Activated CD8-positive, alpha-beta memory T cell treated with anti-CD3 and anti-CD28 coated beads, Interleukin-2, amount 10 ng/mL, durations not matched to agents 7 days and 5 days (primary cell): ENCODE measurements around the gene ATG4C. TPM values are rescaled to one million over a fixed set of nuclear protein-coding genes. Genes with fewer than 3 reads are reported as not detected.
"Not testable (repeated sequence)": the region's sequence is repeated elsewhere in the genome, so short reads cannot be mapped to it uniquely, and the experiment has no call there.

Source experiments
- ATAC-seq: fragments of 150-1000 bp; cut with Tn5 transposase; one replicate; pipeline ENCODE4 v1.10.0; 2021; ENCODE audit warnings: moderate library complexity
- CTCF ChIA-PET: fragments of 350-600 bp; sonication (Branson Sonifier 250); formaldehyde crosslinking; loops from one replicate; lab custom pipeline; 2021; ENCODE audit warnings: antibody characterized with exemption; lab: Charles Lee
- DNase-seq: peaks from one replicate; pipeline ENCODE4 v3.0.0-alpha.2; 2020
- H3K27ac Mint-ChIP-seq: one replicate; pipeline ENCODE4 v1.8.0; 2021; ENCODE audit warnings: mild to moderate bottlenecking, mixed read lengths
- H3K27me3 Mint-ChIP-seq: one replicate; pipeline ENCODE4 v1.8.0; 2021; ENCODE audit warnings: mixed read lengths
- H3K36me3 Mint-ChIP-seq: one replicate; pipeline ENCODE4 v1.8.0; 2021; ENCODE audit warnings: mild to moderate bottlenecking, mixed read lengths
- H3K4me1 Mint-ChIP-seq: one replicate; pipeline ENCODE4 v1.8.0; 2021; ENCODE audit warnings: mixed read lengths
- H3K4me3 Mint-ChIP-seq: one replicate; pipeline ENCODE4 v1.8.0; 2021; ENCODE audit warnings: mild to moderate bottlenecking, moderate library complexity, mixed read lengths
- H3K9me3 Mint-ChIP-seq: one replicate; pipeline ENCODE4 v1.8.0; 2022; ENCODE audit warnings: low read depth, mixed read lengths
- total RNA-seq, 2 experiments: library from RNA; stranded (reverse); gene quantifications; one replicate each; pipeline ENCODE4 v1.2.3, GENCODE V29; 2021

Gene ATG4C
- total RNA-seq, 2 experiments from 2014 or later = 12.6 to 12.9 TPM

DNA sequence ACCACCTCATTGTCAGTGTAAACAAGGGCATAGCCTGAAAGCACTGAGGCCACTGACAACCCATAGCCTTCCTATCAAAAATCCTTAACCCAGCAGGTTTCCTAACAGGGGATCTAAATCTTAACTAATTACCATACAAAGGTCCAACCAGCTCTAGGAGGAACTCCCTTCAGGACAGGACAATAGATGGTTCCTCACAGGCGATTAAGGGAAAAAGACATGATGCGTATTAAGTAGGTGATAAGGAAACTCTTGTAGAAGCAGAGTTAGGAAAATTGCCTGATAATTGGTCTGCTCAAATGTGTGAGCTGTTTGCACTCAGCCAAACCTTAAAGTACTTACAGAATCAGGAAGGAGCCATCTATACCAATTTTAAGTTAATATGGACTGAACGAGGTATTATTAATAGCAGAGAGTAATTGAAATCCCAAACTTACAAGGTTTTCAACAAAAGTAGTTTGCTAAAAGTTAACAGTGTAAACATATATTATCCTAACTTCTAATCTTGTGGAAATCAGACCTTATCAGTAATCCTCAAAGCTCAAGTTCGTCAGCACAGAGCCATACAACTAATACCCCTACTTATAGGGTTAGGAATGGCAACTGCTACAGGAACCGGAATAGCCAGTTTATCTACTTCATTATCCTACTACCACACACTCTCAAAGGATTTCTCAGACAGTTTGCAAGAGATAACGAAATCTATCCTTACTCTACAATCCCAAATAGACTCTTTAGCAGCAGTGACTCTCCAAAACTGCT, 23.7 kb upstream of the ATG4C start:
- H3K4me1 Mint-ChIP-seq, ATAC-seq, H3K27ac Mint-ChIP-seq, H3K9me3 Mint-ChIP-seq, H3K36me3 Mint-ChIP-seq, CTCF ChIA-PET, DNase-seq, H3K27me3 Mint-ChIP-seq, H3K4me3 Mint-ChIP-seq: not testable (repeated sequence)

DNA sequence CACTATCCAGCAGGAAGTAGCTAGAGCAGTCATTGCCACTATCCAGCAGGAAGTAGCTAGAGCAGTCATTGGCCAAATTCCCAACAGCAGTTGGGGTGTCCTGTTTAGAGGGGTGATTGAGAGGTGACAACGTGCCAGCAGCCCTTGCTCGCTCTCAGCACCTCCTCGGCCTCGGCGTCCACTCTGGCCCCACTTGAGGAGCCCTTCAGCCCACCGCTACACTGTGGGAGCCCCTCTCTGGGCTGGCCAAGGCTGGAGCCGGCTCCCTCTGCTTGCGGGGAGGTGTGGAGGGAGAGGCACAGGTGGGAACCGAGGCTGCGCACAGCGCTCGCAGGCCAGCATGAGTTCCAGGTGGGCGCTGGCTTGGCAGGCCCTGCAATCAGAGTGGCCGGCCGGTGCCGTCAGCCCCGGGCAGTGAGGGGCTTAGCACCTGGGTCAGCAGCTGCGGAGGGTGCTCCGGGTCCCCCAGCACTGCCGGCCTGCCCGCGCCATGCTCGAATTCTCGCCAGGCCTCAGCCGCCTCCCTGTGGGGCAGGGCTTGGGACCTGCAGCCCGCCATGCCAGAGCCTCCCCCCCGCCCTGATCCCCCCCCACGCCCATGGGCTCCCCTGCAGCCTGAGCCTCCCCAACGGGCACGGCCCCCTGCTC, 22.6 kb upstream of the ATG4C start:
- not testable (repeated sequence) for H3K27ac Mint-ChIP-seq, H3K4me1 Mint-ChIP-seq, H3K36me3 Mint-ChIP-seq, DNase-seq, H3K9me3 Mint-ChIP-seq, H3K4me3 Mint-ChIP-seq, ATAC-seq
- CTCF ChIA-PET = interaction anchor here (1.3 kb wide), 1 partner anchor 15 kb away, joined by 4 read pairs; no protein-coding TSS in a partner anchor
- H3K27me3 Mint-ChIP-seq = peaks cover 13% of the 10 kb centered on the region

DNA sequence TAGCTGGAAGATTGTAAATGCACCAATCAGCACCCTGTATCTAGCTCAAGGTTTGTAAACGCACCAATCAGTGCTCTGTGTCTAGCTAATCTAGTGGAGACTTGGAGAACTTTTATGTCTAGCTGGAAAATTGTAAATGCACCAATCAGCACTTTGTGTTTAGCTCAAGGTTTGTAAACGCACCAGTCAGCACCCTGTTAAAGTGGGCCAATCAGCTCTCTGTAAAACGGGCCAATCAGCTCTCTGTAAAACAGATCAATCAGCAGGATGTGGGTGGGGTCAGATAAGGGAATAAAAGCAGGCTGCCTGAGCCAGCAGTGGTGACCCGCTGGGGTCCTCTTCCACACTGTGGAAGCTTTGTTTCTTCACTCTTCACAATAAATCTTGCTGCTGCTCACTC, 21.9 kb upstream of the ATG4C start:
- H3K27ac Mint-ChIP-seq, ATAC-seq, H3K4me1 Mint-ChIP-seq, H3K4me3 Mint-ChIP-seq, H3K9me3 Mint-ChIP-seq, DNase-seq, H3K36me3 Mint-ChIP-seq: not testable (repeated sequence)
- CTCF ChIA-PET = interaction anchor here (1.3 kb wide), 1 partner anchor 16 kb away, joined by 4 read pairs; no protein-coding TSS in a partner anchor
- peaks cover 13% of the 10 kb centered on the region for H3K27me3 Mint-ChIP-seq

DNA sequence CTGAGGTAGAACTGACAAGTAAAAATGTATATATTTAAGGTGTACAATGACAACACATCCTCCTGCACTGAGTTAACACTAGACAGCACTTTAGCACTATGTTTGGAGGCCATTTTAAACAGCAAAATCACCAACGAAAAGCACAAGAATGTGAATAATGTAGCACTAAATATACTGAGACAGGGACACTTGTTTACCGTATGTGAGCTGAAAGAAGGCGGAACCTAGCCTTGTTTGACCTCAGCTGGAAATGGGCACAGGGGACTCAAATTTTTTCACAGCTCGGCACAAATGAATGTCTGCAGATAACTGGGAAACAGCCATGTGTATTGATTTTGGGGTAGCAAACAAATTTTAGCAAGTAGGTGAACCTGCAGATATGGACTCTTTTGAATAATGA, 18.0 kb upstream of the ATG4C start:
- DNase-seq (no peak), ATAC-seq (no peak)
- no peaks in the 10 kb centered on the region for H3K4me1 Mint-ChIP-seq
- no peaks in the 10 kb centered on the region for H3K36me3 Mint-ChIP-seq
- H3K27ac Mint-ChIP-seq = no peak overlapping the region
- peaks cover 15% of the 10 kb centered on the region for H3K27me3 Mint-ChIP-seq
- CTCF ChIA-PET = no interaction called here
- H3K4me3 Mint-ChIP-seq = no peak overlapping the region
- H3K9me3 Mint-ChIP-seq = no peaks in the 10 kb centered on the region

DNA sequence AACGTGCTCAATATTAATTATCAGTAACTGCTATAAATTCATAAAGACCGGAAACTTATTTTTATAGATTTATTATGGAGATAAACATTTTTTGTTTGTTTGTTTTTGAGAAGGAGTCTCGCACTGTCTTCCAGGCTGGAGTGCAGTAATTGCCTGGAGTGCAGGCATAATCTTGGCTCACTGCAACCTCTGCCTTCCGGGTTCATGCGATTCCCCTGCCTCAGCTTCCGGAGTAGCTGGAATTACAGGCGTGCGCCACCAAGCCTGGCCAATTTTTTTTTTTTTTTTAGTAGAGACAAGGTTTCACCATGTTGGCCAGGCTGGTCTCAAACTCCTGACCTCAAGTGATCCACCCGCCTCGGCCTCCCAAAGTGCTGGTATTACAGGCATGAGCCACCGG, 15.4 kb upstream of the ATG4C start:
- DNase-seq, H3K9me3 Mint-ChIP-seq, H3K4me1 Mint-ChIP-seq, CTCF ChIA-PET, H3K36me3 Mint-ChIP-seq, ATAC-seq, H3K4me3 Mint-ChIP-seq, H3K27ac Mint-ChIP-seq: not testable (repeated sequence)
- H3K27me3 Mint-ChIP-seq = peaks cover 18% of the 10 kb centered on the region

DNA sequence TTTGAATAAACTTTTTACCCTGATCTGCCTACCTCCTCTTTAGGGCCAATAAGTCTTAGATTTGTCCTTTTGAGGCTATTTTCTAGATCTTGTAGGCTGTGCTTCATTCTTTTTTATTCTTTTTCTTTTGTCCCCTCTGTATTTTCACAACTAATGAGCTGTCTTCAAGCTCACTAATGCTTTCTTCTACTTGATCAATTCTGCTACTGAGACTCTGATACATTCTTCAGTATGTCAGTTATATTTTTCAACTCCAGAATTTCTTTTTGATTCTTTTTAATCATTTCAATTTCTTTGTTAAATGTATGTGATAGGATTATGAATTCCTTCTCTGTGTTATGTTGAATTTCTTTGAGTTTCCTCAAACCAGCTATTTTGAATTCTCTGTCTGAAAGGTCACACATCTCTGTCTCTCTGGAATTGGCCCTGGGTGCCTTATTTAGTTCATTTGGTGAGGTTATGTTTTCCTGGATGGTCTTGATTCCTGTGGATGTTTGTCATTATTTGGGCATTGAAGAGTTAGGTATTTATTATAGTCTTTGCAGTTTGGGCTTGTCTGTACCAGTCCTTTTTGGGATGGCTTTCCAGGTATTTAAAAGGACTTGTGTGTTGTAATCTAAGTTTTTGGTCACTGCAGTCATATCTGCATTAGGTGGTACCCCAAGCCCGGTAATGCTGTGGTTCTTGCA, 11.2 kb upstream of the ATG4C start:
- H3K27me3 Mint-ChIP-seq = peaks cover 16% of the 10 kb centered on the region
- no peaks in the 10 kb centered on the region for H3K4me1 Mint-ChIP-seq
- DNase-seq (no peak), ATAC-seq (no peak)
- H3K36me3 Mint-ChIP-seq = no peaks in the 10 kb centered on the region
- peaks cover 3% of the 10 kb centered on the region for H3K9me3 Mint-ChIP-seq
- no peak overlapping the region for H3K4me3 Mint-ChIP-seq
- CTCF ChIA-PET = no interaction called here
- no peak overlapping the region for H3K27ac Mint-ChIP-seq

DNA sequence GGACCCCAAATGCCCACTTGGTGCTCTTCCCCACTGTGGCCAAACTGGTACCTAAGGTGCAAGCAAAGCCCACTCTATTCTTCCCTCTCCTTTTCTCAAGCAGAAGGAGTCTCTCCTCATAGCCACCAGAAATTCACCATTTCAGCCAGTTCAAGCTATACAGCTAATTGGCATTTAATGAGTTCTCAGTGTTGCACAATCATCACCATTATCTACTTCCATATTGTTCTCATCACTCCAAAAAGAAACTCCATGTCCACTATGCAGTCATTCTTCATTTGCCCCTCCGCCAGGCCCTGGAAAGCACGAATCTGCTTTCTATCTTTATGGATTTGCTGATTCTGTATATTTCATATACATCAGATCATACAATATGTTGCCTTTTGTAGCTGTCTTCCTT, 9.9 kb upstream of the ATG4C start:
- Mint-ChIP-seq H3K36me3 (no peaks in the 10 kb centered on the region), H3K27me3 (peaks cover 20% of the 10 kb centered on the region), H3K9me3 (peaks cover 3% of the 10 kb centered on the region), H3K4me3 (no peak overlapping the region), H3K27ac (no peak overlapping the region), H3K4me1 (no peaks in the 10 kb centered on the region)
- CTCF ChIA-PET = no interaction called here
- ATAC-seq (no peak), DNase-seq (no peak)

DNA sequence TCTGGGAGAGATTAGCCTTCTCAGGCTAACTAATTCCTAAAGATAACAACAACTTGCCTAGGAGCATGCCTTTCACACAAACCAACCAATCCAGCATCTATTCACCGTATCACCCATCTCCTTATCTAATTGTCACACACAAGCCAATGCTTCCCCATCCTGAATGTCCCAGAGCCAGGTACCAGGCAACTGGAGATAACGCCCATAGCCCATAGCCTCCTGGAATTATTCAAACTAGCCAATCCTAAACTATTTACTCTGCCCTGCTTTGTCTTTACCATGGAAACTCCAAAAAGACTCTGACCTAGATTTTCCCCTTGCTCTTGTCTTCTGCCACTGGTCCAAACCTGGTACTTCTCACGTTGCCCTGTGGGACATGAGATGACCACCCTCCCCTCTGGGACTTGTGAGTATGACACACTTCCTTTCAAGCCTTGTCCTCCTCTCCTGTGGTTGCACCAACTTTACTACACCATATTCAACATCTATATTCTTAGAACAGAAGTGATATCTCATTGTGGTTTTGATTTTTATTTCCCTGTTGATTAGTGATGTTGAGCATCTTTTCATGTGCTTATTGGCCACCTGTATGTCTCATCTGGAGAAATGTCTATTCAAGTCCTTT, 8.8 kb upstream of the ATG4C start:
- H3K27me3 Mint-ChIP-seq = peaks cover 26% of the 10 kb centered on the region
- no peak overlapping the region for H3K4me3 Mint-ChIP-seq
- H3K27ac Mint-ChIP-seq = no peak overlapping the region
- CTCF ChIA-PET = no interaction called here
- ATAC-seq (no peak), DNase-seq (no peak)
- H3K4me1 Mint-ChIP-seq = no peaks in the 10 kb centered on the region
- no peaks in the 10 kb centered on the region for H3K36me3 Mint-ChIP-seq
- peaks cover 3% of the 10 kb centered on the region for H3K9me3 Mint-ChIP-seq

DNA sequence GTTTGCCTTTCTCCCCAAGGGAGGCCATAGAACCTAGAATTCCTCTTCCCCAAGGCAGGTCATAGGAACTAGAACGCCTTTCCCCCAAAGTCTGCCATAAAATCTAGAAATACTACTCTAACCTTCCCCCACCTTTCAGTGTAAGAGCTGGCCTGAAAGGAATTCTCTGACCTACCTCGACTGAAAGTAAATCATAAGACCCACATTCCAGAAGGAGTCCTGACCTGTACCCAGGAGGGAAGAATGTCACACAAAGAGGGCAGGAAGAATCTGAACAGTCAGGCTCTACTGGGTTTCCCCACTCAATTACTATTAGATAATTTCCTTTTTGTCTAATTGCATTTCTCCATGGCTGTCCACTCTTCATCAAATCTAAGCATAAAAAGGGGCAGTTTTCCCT, 5.7 kb upstream of the ATG4C start:
- Mint-ChIP-seq H3K4me3 (no peak overlapping the region), H3K27me3 (peaks cover 32% of the 10 kb centered on the region), H3K9me3 (no peaks in the 10 kb centered on the region), H3K4me1 (peaks cover 3% of the 10 kb centered on the region), H3K36me3 (no peaks in the 10 kb centered on the region), H3K27ac (no peak overlapping the region)
- CTCF ChIA-PET = no interaction called here
- no peak for DNase-seq
- ATAC-seq = no peak

DNA sequence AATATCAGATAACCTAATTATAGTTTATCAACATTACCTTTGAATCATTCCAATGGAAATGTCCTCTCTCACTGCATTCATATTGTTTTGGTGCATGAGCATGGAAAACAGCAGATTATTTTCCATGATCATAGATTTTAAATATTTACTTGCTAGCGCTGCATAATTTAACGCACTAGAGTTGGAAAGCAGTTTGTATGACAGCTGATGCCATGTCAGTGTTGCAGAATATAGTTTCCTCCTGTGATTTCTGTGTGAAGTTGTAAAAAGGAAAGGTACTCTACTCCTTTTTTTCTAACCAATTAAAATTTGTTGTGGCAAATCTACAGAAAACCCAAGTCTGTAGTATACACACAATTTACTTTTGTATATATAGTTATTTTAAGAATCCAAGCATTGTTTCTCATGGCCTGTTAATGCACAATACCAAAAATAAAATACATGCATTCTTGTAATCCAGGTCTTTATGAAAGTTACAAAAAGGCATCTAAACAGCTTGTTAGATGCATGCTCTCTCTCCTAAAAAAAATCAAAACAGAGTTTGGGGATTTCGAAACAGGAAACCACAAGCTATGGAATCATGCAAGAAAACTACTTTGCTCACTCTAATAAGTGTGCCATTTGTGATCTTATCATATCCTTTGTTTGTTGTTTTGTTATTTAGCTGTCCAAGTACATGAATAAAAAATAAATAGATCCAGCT, 1.9 kb upstream of the ATG4C start:
- ATAC-seq = no peak
- Mint-ChIP-seq H3K27me3 (peaks cover 30% of the 10 kb centered on the region), H3K27ac (no peak overlapping the region), H3K4me3 (no peak overlapping the region), H3K36me3 (peaks cover 2% of the 10 kb centered on the region), H3K4me1 (peaks cover 12% of the 10 kb centered on the region), H3K9me3 (no peaks in the 10 kb centered on the region)
- CTCF ChIA-PET = no interaction called here
- no peak for DNase-seq

DNA sequence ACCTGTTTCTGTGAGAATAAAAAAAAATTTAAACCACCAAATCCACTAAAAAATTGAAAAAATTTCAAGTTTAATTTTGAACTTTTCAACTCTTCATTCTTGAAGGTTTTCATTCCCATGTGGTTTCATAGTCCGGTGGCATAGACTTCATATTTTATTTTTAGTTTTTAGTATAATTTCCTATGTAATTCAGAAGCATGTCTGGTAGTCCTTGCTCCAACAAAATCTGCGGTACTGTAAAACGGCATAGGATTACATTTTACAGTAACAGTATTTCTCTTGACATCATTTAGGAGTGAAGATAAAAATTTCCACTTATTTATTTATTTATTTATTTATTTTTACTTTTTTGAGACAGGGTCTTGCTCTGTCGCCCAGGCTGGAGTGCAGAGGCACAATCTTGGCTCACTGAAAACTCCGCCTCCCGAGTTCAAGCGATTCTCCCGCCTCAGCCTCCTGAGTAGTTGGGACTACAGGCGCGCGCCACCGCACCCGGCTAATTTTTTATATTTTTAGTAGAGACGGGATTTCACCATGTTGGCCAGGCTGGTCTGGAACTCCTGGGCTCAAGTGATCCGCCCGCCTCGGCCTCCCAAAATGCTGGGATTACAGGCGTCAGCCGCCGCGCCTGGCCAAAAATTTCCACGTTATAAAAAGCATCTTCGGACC, 1.3 kb upstream of the ATG4C start:
- DNase-seq, CTCF ChIA-PET, H3K27ac Mint-ChIP-seq, H3K4me3 Mint-ChIP-seq, H3K36me3 Mint-ChIP-seq, ATAC-seq, H3K9me3 Mint-ChIP-seq: not testable (repeated sequence)
- Mint-ChIP-seq H3K4me1 (peaks cover 13% of the 10 kb centered on the region), H3K27me3 (peaks cover 24% of the 10 kb centered on the region)

DNA sequence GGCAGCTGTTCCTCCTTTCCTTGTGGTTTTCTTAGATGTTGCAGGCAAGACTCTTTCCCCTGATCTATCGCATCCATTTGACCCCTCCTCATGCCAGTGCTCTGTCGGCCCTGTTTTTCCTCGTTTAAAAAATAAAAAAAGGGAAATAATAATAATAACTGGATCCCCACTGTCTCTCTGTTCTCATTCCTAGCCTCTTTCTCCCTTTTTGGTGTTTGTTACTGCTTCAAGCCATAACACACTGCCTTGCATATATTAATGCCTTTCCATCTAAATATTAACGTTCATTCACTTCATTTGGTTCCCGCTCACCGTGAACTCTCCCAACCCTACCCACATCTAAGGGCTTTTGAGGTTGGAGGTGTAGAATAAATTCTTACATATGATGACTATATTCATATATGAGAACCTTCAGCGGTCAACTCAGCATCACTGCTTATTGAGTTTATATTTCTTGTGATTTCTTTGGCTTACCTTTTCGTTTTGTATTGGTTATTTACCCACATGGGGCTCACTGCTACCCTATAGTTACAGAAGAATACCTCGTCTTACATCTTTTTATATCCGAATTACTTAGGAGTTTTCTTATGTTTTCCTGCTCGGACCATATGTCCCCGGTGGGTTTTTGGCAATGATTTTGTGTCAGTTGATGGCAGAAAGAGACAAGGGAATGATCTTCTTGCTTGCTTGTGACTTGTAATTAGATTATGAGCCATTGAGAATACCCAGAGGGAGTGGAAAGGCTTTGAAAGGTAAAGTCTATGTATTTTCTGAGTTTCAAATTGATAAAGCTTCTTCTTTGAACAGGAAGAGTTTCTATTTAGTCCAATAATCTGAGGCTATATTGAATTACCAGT, 805 bp downstream of the ATG4C start:
- no peaks in the 10 kb centered on the region for H3K9me3 Mint-ChIP-seq
- H3K36me3 Mint-ChIP-seq = peaks cover 5% of the 10 kb centered on the region
- H3K27me3 Mint-ChIP-seq = peaks cover 14% of the 10 kb centered on the region
- DNase-seq = no peak
- no peak overlapping the region for H3K4me3 Mint-ChIP-seq
- H3K4me1 Mint-ChIP-seq = peaks cover 15% of the 10 kb centered on the region
- CTCF ChIA-PET = interaction anchor here (0.6 to 1.1 kb wide), 3 partner anchors 16 to 922 kb away, joined by 3 to 4 read pairs (median 4); no protein-coding TSS in a partner anchor
- no peak for ATAC-seq
- no peak overlapping the region for H3K27ac Mint-ChIP-seq
